GM18502 (cell line): ENCODE results near the gene HPN.
A peak's percentile ranks its signal among the peaks of the same experiment; 100 is the strongest.
"Not testable (repeated sequence)": the region's sequence is repeated elsewhere in the genome, so short reads cannot be mapped to it uniquely, and the experiment has no call there.

Source experiments
- ATAC-seq: cut with Tn5 transposase; IDR thresholded peaks from one replicate; pipeline ENCODE4 v1.9.1; 2021; ENCODE audit warnings: mild to moderate bottlenecking; ENCODE audit not compliant: unreplicated experiment, poor library complexity

HPN gene

GRCh38 chr19:35039881-35040825, 1.4 kb upstream of the HPN start:
- no peak for ATAC-seq

GRCh38 chr19:35040826-35041547, 534 bp upstream of the HPN start:
- no peak for ATAC-seq

DNA sequence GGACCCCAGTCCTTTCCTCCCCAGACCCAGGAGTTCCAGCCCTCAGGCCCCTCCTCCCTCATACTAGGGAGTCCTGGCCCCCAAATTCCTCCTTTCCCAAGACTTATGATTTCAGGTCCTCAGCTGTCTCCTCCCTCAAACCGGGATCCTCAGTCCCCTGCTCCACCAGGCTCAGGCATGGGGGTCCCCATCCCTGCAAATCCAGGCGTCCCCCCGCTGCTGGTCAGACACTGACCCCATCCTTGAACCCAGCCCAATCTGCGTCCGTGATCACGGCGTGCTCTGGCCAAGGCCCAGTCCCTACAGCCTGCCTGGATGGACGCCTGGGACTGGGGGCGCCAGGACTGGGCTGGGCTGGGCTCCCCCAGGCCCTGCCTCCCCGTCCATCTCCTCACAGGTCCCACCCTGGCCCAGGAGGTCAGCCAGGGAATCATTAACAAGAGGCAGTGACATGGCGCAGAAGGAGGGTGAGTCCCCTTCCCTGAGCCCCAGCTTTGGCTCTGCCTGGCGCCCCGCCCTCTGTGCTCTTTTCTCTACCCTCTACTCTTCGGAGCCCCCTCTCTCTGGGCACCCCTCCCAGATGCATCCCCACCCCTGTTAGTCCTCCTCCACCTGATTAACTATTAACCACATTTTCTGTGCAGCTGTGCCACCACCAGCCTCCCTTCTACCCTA, 672 bp downstream of the HPN start:
- no peak for ATAC-seq

- no peak for ATAC-seq
Observed at GRCh38 chr19:35042954-35043604, 1.6 kb downstream of the HPN start.

DNA sequence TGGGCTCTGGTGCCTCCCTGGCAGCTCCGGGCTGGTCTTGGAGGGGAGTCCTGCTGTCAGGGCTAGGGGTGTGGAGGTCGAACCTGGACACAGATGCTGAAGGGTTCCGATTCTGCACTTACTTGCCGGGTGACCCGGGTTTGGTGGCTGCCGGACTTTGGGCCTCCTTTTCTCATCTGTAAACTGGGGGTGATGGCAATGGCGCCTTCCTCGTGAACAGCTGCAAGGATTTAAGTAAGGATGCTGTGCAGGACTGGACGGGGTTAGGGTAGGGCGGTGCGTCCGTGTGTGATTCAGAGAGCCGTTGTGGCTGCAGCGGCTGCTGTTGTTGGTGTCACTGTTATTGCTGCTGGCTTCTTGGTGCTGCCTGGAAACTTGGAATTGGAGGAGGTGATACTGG, 2.4 kb downstream of the HPN start:
- ATAC-seq, result no peak

GRCh38 chr19:35044317-35045117, 3.0 kb downstream of the HPN start:
- ATAC-seq, result no peak

DNA sequence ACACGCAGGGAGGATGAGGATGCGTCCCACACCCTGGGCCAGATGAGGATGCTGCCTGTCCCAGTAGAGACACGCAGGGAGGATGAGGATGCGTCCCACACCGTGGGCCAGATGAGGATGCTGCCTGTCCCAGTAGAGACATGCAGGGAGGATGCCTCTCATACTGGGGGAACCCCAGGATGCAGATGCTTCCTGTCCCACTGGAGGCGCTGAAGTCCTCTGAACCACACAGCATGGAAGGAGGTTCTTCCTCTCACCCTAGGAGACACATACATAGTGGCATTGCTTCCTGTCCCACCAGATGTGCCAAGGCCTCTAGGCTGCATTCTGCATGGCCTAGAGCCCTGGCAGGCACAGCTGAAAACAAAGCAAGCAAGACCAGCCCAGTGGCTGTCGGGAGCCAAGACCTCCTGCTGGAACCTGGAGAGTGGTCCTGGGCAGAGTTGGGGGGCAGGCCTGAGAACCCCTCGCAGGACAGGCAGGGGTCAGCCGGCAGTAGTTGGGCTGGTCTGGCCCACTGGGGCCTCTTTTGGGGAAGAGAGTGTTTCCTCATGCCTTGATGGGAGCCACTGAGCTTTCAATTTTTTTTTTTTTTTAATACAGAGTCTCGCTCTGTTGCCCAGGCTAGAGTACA, 4.3 kb downstream of the HPN start:
- ATAC-seq, result peak; percentile 81

DNA sequence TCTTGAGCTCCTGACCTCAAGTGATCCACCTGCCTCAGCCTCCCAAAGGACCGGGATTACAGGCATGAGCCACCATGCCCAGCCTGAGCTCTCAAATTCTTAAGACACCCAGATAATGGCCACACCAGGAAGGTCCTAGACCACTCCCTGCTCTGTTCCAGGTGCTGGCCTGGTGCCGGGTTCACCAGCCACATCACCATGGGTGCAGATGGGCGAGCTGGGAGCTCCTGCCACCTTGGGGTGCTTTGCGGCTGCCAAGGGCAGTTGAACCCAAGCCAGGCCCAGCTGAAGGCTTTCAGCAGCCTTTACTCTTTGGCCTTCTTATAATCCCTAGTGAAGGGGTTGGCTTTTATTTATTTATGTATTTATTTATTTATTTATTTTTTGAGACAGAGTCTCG, 4.9 kb downstream of the HPN start:
- ATAC-seq, result no peak

DNA sequence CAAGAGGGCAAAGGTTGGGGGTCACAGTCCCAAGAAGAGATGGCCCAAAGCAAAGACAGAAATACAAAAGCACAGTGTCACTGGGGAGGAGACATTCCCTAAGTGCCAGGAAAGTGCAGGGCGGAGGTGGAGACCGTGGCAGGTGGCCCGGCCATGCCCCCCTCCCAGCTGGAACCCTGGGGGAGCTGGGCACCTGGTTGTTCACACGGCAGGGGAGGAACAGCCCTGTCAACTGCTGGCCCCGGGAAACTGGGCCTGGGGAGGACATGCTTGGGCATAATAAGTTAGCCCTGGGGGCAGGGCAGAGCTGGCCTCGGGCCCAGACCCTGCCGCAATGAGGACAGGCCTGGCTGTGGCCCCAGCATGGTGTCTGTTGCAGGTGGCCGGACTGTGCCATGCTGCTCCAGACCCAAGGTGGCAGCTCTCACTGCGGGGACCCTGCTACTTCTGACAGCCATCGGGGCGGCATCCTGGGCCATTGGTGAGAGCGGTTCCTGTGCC, 7.4 kb downstream of the HPN start:
- ATAC-seq, result no peak

- ATAC-seq, result no peak
Observed at GRCh38 chr19:35049456-35049855, 7.9 kb downstream of the HPN start.

GRCh38 chr19:35050662-35051061, 9.1 kb downstream of the HPN start:
- ATAC-seq, result not testable (repeated sequence)

GRCh38 chr19:35051268-35051667, 9.7 kb downstream of the HPN start:
- not testable (repeated sequence) for ATAC-seq

DNA sequence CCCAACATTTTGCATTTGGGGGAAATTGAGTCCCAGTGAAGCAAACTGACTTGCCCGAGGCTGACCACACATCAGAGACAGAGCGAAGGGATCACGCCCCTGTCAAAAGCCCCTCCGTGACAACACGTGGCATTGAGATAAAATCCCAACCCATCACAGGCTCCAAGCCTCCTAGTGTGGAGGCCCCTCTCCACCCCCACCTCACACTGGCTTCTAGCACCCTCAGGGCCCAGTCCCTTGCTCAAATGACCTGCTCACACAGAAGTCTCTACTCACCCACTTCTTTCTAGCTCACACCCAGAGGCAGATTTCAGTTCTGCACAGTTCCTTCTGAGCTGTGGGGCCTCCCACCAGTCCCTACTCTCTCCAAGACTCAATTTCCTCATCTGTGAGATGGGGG, 10.3 kb downstream of the HPN start:
- ATAC-seq, result no peak

DNA sequence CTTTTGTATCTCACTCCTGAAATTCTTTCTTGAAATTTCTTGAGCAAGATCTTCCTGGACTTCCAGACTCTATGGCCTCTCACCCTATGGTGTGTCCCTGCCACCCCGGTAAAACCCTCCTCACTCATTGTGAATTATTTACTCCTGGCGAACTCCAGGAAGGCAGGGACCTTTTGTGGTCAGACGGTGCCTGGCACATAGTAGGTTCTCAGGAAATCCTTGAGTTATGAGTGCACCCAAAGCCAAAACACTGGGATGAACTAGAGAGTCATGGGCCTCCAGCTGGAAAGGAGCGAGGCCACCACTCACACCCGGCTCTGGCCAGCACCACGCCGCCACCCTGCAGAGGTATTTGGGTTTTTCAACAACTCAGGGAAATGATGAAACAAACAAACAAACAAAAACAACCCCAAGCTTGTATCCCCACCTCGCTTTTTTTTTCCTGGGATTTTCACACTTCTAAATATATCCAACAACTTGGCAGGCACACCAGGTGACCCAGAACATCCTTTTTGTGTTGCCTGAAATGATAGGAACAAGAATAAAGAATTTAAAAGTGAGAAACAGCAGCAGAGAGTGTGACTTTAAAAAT, 11.2 kb downstream of the HPN start:
- no peak for ATAC-seq

DNA sequence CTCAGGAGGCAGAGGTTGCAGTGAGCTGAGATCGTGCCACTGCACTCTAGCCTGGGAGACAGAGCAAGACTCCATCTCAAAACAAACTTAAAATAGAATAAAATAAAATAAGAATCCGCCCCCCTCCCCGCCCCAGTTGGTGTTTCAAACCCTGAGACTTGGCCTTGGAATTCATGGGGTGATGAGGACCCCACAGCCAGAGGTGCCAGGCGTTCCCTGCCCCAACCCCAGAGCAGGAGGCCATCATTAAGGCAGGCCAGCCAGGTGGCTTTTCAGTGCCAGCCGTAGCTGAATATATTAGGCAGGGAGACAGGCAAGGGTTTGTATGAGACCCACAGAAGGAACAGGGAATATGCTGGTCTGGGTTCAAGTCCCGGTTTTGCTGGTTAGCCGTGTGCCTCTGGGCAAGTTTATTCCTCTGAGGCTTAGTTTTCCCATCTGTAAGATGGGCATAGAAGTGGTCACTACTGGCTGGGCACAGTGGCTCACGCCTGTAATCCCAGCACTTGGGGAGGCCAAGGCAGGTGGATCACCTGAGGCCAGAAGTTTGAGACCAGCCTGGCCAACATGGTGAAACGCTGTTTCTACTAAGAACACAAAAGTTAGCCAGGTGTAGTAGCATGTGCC, 12.3 kb downstream of the HPN start:
- ATAC-seq, result no peak

DNA sequence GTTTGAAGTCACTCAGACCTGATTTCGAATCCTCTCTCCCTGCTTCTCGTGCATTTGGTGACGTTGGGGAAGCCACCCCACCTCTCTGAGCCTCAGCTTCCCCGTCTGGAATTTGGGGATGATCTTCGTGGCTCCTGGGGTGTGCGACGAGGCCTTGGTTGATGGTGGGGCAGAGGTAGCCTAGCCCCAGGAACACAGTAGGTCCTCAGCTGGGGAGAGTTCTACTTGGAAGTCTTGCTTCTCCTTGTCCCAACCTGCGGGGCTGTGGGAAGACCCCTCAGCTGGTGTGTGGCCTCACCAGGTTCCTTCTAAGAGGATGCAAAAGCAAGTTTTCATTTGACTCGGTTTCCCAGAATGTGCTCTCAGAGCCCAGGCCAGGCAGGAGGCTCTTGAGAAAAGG, 13.1 kb downstream of the HPN start:
- no peak for ATAC-seq

- ATAC-seq, result no peak
Observed at GRCh38 chr19:35055715-35056179, 14.2 kb downstream of the HPN start.

DNA sequence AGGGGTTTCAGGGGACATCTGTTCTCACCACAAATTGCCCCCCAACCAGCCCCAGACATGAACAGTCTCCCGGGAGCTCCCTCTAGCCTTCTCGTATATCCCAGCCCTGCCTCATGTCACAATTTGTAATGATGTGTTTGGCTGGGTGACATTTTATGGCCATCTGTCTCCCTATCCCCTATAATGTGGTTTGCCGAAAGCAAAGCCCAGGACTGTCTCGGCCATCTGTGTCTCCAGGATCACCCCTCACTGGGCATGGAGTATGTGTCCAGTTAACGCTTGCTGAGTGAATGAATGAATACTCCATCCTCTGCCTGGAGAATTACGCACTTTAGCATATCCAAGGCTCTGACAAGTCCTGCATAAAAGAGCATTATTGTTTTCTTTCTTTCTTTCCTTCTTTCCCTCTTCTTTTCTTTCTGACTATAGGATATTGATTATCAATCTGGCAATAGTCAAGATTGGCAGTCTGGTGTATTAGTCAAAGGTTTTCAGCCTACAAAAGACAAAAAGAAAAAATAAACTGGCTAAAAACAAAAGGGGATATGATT, 15.1 kb downstream of the HPN start:
- no peak for ATAC-seq
